Measurements from ENCODE around the gene CCDC43. TPM values are rescaled to one million over a fixed set of nuclear protein-coding genes. Genes with fewer than 3 reads are reported as not detected.

Gene CCDC43
- total RNA-seq, 1 donor from 2014 or later: 28.8 TPM

DNA sequence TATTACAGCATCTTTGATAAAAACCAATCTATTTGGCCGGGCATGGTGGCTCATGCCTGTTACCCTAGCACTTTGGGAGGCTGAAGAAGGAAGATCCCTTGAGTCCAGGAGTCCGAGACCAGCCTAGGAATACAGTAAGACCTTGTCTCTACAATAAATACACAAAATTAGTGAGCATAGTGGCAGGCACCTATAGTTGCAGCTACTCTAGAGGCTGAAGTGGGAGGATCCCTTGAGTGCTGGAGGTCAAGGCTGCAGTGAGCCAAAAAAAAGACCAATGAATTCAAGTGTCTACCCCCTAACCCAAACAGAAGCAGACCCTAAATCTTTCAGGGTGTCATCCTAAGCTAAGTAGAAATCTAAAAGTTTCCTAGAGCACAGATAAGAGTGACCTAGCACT, 40.6 kb downstream of the CCDC43 start:
- intact Hi-C loops (cut with micrococcal nuclease): no loop called here
- no peak overlapping the region for H3K27ac ChIP-seq (replicated peaks)
- H3K9me3 ChIP-seq (replicated peaks): no peaks in the 10 kb centered on the region

GRCh38 chr17:44647736-44648135, 41.8 kb downstream of the CCDC43 start:
- intact Hi-C loops (cut with micrococcal nuclease): no loop called here
- Histone ChIP-seq H3K9me3 (replicated peaks) (no peaks in the 10 kb centered on the region), H3K4me1 (peaks cover 4% of the 10 kb centered on the region), H3K4me3 (no peak overlapping the region), H3K27me3 (ENCODE audit: low read depth) (peaks cover 66% of the 10 kb centered on the region), H3K36me3 (no peaks in the 10 kb centered on the region), H3K27ac (replicated peaks) (no peak overlapping the region)
- no peak for DNase-seq
- TF ChIP-seq, protein P1, sequence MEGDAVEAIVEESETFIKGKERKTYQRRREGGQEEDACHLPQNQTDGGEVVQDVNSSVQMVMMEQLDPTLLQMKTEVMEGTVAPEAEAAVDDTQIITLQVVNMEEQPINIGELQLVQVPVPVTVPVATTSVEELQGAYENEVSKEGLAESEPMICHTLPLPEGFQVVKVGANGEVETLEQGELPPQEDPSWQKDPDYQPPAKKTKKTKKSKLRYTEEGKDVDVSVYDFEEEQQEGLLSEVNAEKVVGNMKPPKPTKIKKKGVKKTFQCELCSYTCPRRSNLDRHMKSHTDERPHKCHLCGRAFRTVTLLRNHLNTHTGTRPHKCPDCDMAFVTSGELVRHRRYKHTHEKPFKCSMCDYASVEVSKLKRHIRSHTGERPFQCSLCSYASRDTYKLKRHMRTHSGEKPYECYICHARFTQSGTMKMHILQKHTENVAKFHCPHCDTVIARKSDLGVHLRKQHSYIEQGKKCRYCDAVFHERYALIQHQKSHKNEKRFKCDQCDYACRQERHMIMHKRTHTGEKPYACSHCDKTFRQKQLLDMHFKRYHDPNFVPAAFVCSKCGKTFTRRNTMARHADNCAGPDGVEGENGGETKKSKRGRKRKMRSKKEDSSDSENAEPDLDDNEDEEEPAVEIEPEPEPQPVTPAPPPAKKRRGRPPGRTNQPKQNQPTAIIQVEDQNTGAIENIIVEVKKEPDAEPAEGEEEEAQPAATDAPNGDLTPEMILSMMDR (IDR thresholded peaks at IDR 0.05; ENCODE audit: borderline replicate concordance): no peak

More for the DNA sequence above, 40.6 kb downstream of the CCDC43 start:
- peaks cover 79% of the 10 kb centered on the region for H3K27me3 ChIP-seq (ENCODE audit: low read depth)
- no peaks in the 10 kb centered on the region for H3K36me3 ChIP-seq
- DNase-seq: no peak
- no peak overlapping the region for H3K4me3 ChIP-seq
- TF ChIP-seq, protein P1 (IDR thresholded peaks at IDR 0.05; ENCODE audit: borderline replicate concordance): no peak
- no peaks in the 10 kb centered on the region for H3K4me1 ChIP-seq

DNA sequence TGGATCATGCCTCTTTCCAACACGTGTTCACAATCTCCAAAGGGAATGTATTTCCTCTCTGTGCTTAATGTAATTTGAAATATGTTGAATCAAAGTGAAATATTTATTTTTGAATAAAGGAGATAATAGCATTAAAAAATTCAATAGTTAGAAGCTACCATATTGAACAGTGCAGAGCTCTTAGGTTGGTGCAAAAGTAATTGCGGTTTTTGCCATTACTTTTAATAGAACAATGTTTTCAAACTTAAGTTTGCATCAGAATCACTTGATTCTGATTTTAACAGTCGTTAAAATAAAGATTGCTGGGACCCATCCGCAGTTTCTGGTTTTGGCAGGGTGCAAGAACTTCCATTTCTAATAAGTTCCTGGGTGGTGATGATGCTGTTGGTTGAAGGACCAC, 43.3 kb downstream of the CCDC43 start:
- H3K27ac ChIP-seq (replicated peaks): no peak overlapping the region
- H3K4me3 ChIP-seq: no peak overlapping the region
- TF ChIP-seq, protein P1 (IDR thresholded peaks at IDR 0.05; ENCODE audit: borderline replicate concordance): no peak
- H3K9me3 ChIP-seq (replicated peaks): no peaks in the 10 kb centered on the region
- H3K27me3 ChIP-seq (ENCODE audit: low read depth): peaks cover 55% of the 10 kb centered on the region
- H3K36me3 ChIP-seq: no peaks in the 10 kb centered on the region
- intact Hi-C loops (cut with micrococcal nuclease): no loop called here
- H3K4me1 ChIP-seq: peaks cover 5% of the 10 kb centered on the region
- no peak for DNase-seq

- no peak for DNase-seq
- Histone ChIP-seq H3K27me3 (ENCODE audit: low read depth) (peaks cover 46% of the 10 kb centered on the region), H3K4me3 (no peak overlapping the region), H3K9me3 (replicated peaks) (no peaks in the 10 kb centered on the region), H3K4me1 (peaks cover 5% of the 10 kb centered on the region), H3K36me3 (no peaks in the 10 kb centered on the region), H3K27ac (replicated peaks) (no peak overlapping the region)
- intact Hi-C loops (cut with micrococcal nuclease): no loop called here
- TF ChIP-seq, protein P1 (IDR thresholded peaks at IDR 0.05; ENCODE audit: borderline replicate concordance): no peak
Observed at GRCh38 chr17:44645341-44645740, 44.2 kb downstream of the CCDC43 start.

DNA sequence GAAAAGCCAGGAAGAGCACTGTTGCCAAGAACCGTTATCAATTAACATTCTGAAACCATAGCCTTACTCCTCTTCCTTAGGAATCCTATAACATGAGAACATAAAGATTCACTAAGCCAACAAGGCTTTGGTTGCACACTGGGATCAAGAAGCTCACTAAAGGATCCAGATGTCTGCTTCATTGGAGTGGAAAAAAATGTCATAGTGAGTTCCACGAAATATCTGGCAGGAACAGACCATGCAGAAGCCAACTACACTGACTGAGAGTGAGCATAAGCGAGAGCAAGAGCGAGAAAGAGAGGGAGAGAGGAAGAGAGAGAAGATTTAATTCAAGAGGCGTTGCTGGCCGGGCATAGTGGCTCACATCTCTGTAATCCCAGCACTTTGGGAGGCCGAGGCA, 46.7 kb downstream of the CCDC43 start:
- H3K9me3 ChIP-seq (replicated peaks): no peaks in the 10 kb centered on the region
- no peak overlapping the region for H3K4me3 ChIP-seq
- TF ChIP-seq, protein P1 (IDR thresholded peaks at IDR 0.05; ENCODE audit: borderline replicate concordance): no peak
- no peak for DNase-seq
- H3K27me3 ChIP-seq (ENCODE audit: low read depth): peaks cover 37% of the 10 kb centered on the region
- no peak overlapping the region for H3K27ac ChIP-seq (replicated peaks)
- peaks cover 5% of the 10 kb centered on the region for H3K4me1 ChIP-seq
- intact Hi-C loops (cut with micrococcal nuclease): no loop called here
- no peaks in the 10 kb centered on the region for H3K36me3 ChIP-seq

- intact Hi-C loops (cut with micrococcal nuclease): no loop called here
- Histone ChIP-seq H3K4me3 (no peak overlapping the region), H3K27ac (replicated peaks) (no peak overlapping the region), H3K27me3 (ENCODE audit: low read depth) (peaks cover 18% of the 10 kb centered on the region), H3K4me1 (no peaks in the 10 kb centered on the region), H3K36me3 (no peaks in the 10 kb centered on the region), H3K9me3 (replicated peaks) (no peaks in the 10 kb centered on the region)
- DNase-seq: no peak
- TF ChIP-seq, protein P1 (IDR thresholded peaks at IDR 0.05; ENCODE audit: borderline replicate concordance): no peak
Observed at GRCh38 chr17:44637066-44637465, 52.5 kb downstream of the CCDC43 start.
